ENCODE measurements around the gene NFATC2.

DNA sequence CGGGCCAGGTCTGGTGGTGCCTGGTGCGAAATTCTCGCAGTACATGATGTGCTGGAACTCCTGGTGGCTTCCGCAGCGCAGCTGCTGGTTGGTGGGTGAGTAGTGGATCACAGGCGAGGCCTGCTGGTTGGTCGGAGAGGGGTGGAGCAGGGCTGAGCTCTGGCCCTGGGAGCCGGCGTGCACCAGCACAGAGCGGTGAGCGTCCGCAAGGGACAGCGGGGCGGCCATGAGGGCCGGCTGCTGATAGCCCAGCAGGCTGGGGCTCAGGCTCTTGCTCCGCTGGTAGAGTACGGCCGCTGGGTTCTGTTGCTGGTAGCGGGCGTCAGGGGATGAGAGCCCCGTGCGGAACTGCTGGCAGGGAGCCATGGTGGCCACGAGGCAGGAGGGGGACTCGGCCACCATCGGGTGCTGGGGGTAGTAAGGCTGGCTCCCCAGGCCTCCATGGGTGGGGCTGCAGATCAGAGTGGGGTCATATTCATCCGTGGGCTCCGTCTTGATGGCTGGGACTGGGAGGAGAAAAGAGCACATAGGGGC, 110.2 kb downstream of the NFATC2 start:
- TF ChIP-seq, protein P1, sequence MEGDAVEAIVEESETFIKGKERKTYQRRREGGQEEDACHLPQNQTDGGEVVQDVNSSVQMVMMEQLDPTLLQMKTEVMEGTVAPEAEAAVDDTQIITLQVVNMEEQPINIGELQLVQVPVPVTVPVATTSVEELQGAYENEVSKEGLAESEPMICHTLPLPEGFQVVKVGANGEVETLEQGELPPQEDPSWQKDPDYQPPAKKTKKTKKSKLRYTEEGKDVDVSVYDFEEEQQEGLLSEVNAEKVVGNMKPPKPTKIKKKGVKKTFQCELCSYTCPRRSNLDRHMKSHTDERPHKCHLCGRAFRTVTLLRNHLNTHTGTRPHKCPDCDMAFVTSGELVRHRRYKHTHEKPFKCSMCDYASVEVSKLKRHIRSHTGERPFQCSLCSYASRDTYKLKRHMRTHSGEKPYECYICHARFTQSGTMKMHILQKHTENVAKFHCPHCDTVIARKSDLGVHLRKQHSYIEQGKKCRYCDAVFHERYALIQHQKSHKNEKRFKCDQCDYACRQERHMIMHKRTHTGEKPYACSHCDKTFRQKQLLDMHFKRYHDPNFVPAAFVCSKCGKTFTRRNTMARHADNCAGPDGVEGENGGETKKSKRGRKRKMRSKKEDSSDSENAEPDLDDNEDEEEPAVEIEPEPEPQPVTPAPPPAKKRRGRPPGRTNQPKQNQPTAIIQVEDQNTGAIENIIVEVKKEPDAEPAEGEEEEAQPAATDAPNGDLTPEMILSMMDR (conservative IDR thresholded peaks at IDR 0.05 in 1 of 2, IDR thresholded peaks at IDR 0.05 in 1 of 2; ENCODE audit: extremely low read depth in 1 of 2, insufficient read depth in 1 of 2, low read depth in 1 of 2, low read length in 2 of 2), result no peak
- no peak for TF ChIP-seq EZH2 (IDR thresholded peaks at IDR 0.05; ENCODE audit: borderline replicate concordance, low read length)

All from mammary epithelial cell (primary cell).